Measurements from ENCODE around the gene XKRX. TPM values are rescaled to one million over a fixed set of nuclear protein-coding genes. Genes with fewer than 3 reads are reported as not detected.

Gene XKRX
- total RNA-seq, 1 experiment from 2014 or later = 0.21 TPM

DNA sequence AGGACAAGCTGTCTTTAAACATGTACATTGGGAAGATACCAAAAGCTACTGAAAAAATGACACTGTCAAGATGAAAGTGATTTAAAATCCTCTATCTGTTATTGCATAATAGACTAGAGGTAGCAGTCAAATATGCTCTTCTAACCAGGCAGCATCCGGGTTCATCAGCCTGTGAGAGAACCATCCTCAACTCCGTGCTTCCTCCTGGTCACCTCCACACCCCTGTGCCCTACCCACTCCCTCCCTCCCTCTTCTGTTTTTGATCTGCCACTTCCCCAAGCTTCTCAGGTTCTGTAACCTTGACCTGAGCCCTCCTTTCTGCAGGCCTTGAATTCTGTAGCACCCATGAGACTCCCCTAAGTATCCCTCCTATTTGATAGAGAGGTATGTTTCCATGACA lies 60.4 kb downstream of the XKRX start:
- ChIA-PET POLR2A (no interaction called here), CTCF (no interaction called here)
- in situ Hi-C loops (cut with HindIII; ENCODE audit: low pct_unique_long_range_greater_than_20kb, low sequenced_read_pairs) = no loop called here
- no peak overlapping the region for H3K27ac ChIP-seq (ENCODE audit: low read length)
- no peaks in the 10 kb centered on the region for H3K36me3 ChIP-seq (ENCODE audit: control insufficient read depth, insufficient read depth, low read length)
- H3K4me3 ChIP-seq (ENCODE audit: low read depth in 2 of 2, low read length in 2 of 2) = no peak overlapping the region
- no peak for ATAC-seq
- no peaks in the 10 kb centered on the region for H3K27me3 ChIP-seq (ENCODE audit: control insufficient read depth, insufficient read depth, low read length)
- no peak for TF ChIP-seq TCF7L2 (IDR thresholded peaks at IDR 0.05; ENCODE audit: low read depth, low read length)
- TF ChIP-seq, protein P1, sequence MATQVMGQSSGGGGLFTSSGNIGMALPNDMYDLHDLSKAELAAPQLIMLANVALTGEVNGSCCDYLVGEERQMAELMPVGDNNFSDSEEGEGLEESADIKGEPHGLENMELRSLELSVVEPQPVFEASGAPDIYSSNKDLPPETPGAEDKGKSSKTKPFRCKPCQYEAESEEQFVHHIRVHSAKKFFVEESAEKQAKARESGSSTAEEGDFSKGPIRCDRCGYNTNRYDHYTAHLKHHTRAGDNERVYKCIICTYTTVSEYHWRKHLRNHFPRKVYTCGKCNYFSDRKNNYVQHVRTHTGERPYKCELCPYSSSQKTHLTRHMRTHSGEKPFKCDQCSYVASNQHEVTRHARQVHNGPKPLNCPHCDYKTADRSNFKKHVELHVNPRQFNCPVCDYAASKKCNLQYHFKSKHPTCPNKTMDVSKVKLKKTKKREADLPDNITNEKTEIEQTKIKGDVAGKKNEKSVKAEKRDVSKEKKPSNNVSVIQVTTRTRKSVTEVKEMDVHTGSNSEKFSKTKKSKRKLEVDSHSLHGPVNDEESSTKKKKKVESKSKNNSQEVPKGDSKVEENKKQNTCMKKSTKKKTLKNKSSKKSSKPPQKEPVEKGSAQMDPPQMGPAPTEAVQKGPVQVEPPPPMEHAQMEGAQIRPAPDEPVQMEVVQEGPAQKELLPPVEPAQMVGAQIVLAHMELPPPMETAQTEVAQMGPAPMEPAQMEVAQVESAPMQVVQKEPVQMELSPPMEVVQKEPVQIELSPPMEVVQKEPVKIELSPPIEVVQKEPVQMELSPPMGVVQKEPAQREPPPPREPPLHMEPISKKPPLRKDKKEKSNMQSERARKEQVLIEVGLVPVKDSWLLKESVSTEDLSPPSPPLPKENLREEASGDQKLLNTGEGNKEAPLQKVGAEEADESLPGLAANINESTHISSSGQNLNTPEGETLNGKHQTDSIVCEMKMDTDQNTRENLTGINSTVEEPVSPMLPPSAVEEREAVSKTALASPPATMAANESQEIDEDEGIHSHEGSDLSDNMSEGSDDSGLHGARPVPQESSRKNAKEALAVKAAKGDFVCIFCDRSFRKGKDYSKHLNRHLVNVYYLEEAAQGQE (IDR thresholded peaks at IDR 0.05; ENCODE audit: insufficient read depth in 1 of 2, low read depth in 2 of 2, low read length in 1 of 2) = no peak
- no peak for TF ChIP-seq POLR2AphosphoS5 (IDR thresholded peaks at IDR 0.05; ENCODE audit: low read depth, low read length)
- no peak for TF ChIP-seq SIN3A (IDR thresholded peaks at IDR 0.05; ENCODE audit: borderline replicate concordance, insufficient read depth, low read depth, low read length)
- TF ChIP-seq, protein P2, sequence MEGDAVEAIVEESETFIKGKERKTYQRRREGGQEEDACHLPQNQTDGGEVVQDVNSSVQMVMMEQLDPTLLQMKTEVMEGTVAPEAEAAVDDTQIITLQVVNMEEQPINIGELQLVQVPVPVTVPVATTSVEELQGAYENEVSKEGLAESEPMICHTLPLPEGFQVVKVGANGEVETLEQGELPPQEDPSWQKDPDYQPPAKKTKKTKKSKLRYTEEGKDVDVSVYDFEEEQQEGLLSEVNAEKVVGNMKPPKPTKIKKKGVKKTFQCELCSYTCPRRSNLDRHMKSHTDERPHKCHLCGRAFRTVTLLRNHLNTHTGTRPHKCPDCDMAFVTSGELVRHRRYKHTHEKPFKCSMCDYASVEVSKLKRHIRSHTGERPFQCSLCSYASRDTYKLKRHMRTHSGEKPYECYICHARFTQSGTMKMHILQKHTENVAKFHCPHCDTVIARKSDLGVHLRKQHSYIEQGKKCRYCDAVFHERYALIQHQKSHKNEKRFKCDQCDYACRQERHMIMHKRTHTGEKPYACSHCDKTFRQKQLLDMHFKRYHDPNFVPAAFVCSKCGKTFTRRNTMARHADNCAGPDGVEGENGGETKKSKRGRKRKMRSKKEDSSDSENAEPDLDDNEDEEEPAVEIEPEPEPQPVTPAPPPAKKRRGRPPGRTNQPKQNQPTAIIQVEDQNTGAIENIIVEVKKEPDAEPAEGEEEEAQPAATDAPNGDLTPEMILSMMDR (IDR thresholded peaks at IDR 0.05) = no peak
- no peaks in the 10 kb centered on the region for H3K9me3 ChIP-seq (ENCODE audit: control insufficient read depth, insufficient read depth, low read depth, low read length)
- BruUV-seq (replicated peaks) = no TSS peak
- intact Hi-C loops (cut with micrococcal nuclease; ENCODE audit: unreplicated experiment) = no loop called here
- no peak for DNase-seq (ENCODE audit: low read depth, low spot score)
- H3K4me1 ChIP-seq (ENCODE audit: control insufficient read depth, insufficient read depth, low read length) = no peaks in the 10 kb centered on the region

DNA sequence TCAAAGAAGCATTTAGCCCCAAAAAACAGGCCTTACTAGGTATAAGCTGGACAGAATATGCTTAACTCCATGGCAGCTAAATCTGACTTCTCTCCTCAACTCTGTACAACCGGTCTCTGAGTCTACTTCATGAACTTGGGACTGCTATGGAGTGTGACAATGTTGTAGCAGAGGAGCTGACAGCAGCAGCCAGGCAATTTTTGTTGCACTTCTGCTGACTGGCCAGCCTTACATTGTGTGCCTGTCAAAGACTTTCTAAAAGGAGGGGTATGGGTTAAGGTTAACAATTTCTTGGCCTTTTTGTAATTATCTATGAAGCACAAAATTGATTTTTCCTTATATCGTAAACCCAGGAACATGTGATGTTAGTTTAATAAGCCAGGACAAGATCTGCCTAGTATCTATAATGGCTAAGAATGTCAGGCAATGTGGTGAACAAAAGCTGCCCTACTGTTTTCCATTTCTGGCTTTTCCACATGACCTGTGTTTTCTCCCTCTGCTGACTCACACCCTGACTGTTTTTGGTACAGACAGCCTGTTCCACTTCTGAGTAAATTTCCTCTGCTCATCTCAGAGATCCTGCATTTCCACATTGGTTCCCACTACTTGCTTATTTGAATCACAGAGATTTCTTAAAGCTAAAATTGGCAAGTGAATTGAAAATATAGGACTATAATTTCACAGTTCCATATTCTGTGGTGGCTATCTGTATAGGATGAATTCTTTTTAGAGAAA lies 63.9 kb downstream of the XKRX start:
- Histone ChIP-seq H3K27ac (ENCODE audit: low read length) (no peak overlapping the region), H3K4me3 (ENCODE audit: low read depth in 2 of 2, low read length in 2 of 2) (no peak overlapping the region), H3K27me3 (ENCODE audit: control insufficient read depth, insufficient read depth, low read length) (peaks cover 8% of the 10 kb centered on the region; the same call in 1 of the 2 replicates), H3K36me3 (ENCODE audit: control insufficient read depth, insufficient read depth, low read length) (no peaks in the 10 kb centered on the region), H3K9me3 (ENCODE audit: control insufficient read depth, insufficient read depth, low read depth, low read length) (no peaks in the 10 kb centered on the region), H3K4me1 (ENCODE audit: control insufficient read depth, insufficient read depth, low read length) (no peaks in the 10 kb centered on the region)
- BruUV-seq (replicated peaks) = no TSS peak
- TF ChIP-seq, protein P1 (IDR thresholded peaks at IDR 0.05; ENCODE audit: insufficient read depth in 1 of 2, low read depth in 2 of 2, low read length in 1 of 2) = no peak
- no peak for TF ChIP-seq TCF7L2 (IDR thresholded peaks at IDR 0.05; ENCODE audit: low read depth, low read length)
- no peak for TF ChIP-seq SIN3A (IDR thresholded peaks at IDR 0.05; ENCODE audit: borderline replicate concordance, insufficient read depth, low read depth, low read length)
- no peak for TF ChIP-seq POLR2AphosphoS5 (IDR thresholded peaks at IDR 0.05; ENCODE audit: low read depth, low read length)
- TF ChIP-seq, protein P2 (IDR thresholded peaks at IDR 0.05) = no peak
- intact Hi-C loops (cut with micrococcal nuclease; ENCODE audit: unreplicated experiment) (no loop called here), in situ Hi-C loops (cut with HindIII; ENCODE audit: low pct_unique_long_range_greater_than_20kb, low sequenced_read_pairs) (no loop called here)
- ATAC-seq = no peak
- no peak for DNase-seq (ENCODE audit: low read depth, low spot score)
- ChIA-PET POLR2A (no interaction called here), CTCF (no interaction called here)

Data from Panc1 (cell line).